ENCODE results near the gene CALM3.
A peak's percentile ranks its signal among the peaks of the same experiment; 100 is the strongest.

DNA sequence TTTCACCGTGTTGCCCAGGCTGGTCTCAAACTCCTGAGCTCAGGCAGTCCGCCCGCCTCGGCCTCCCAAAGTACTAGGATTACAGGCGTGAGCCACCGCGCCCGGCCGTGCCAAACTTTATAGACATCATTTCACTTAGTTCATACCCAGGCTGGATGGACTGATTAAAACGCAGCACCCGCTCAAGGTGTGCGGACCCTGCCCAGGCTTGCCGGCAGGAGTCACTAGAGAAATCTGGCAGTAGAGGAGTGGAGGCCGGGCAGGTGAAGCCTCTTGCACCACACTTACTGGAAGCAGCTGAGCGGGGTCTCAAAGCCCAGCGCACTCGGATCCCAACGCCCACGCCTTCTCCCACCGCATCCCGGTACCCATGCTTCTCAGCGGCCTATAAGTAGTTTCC is 12.4 kb downstream of the CALM3 start:
- TF ChIP-seq, protein P1, sequence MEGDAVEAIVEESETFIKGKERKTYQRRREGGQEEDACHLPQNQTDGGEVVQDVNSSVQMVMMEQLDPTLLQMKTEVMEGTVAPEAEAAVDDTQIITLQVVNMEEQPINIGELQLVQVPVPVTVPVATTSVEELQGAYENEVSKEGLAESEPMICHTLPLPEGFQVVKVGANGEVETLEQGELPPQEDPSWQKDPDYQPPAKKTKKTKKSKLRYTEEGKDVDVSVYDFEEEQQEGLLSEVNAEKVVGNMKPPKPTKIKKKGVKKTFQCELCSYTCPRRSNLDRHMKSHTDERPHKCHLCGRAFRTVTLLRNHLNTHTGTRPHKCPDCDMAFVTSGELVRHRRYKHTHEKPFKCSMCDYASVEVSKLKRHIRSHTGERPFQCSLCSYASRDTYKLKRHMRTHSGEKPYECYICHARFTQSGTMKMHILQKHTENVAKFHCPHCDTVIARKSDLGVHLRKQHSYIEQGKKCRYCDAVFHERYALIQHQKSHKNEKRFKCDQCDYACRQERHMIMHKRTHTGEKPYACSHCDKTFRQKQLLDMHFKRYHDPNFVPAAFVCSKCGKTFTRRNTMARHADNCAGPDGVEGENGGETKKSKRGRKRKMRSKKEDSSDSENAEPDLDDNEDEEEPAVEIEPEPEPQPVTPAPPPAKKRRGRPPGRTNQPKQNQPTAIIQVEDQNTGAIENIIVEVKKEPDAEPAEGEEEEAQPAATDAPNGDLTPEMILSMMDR (optimal IDR thresholded peaks at IDR 0.05 in 1 of 3, IDR thresholded peaks at IDR 0.05 in 1 of 3, conservative IDR thresholded peaks at IDR 0.05 in 1 of 3; ENCODE audit: extremely low read depth in 1 of 3, insufficient read depth in 2 of 3, low read length in 3 of 3), result peak in 1 of 3 experiments; percentile 4
- TF ChIP-seq EZH2 (IDR thresholded peaks at IDR 0.05; ENCODE audit: low read length), result no peak
